ENCODE measurements around the gene EPC1.

DNA sequence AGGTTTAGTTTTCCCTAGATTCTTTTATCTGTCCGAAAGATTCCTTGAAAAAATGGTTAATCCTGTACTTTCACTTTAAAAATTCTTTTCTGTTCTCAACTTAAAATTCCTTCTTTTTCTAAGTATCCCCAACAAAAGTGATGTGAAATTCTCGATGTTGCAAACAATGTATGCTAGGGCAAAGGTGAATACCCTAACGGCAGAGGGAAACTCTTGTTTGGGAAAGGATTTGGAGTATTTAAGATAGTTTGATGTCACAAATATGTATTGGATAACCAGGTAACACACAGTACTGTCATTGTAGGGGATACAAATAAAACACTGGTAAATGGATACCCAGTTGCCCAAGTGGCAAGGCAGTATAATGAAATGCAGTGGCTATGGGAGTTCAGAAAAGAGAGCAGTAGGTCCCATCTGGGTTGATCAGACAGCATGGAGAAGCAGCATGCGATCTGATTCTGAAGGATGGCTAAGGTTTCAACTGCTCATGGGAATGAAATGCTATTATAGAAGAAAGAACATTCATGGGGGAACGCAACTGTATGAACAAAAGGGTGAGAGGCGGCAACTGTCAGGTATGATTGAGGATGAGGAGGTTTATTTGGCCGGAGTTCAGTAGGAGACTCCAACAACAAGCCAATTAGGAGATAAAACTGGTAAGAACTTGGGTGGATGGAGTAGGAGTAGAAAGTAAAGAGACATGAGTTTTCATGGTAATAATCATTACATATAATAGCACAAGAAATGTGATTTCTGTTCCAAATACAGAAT lies 3.2 kb upstream of the EPC1 start:
- TF ChIP-seq YY1 (IDR thresholded peaks at IDR 0.05; ENCODE audit: low read depth) (no peak), TAF1 (IDR thresholded peaks at IDR 0.05; ENCODE audit: low read depth) (no peak), ZBTB7A (IDR thresholded peaks at IDR 0.05; ENCODE audit: low read depth) (no peak), FOXM1 (IDR thresholded peaks at IDR 0.05; ENCODE audit: borderline replicate concordance, low read depth) (no peak), EGR1 (IDR thresholded peaks at IDR 0.05) (no peak)
- TF ChIP-seq, protein P1, sequence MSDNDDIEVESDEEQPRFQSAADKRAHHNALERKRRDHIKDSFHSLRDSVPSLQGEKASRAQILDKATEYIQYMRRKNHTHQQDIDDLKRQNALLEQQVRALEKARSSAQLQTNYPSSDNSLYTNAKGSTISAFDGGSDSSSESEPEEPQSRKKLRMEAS (IDR thresholded peaks at IDR 0.05) = no peak
- TF ChIP-seq, protein P2, sequence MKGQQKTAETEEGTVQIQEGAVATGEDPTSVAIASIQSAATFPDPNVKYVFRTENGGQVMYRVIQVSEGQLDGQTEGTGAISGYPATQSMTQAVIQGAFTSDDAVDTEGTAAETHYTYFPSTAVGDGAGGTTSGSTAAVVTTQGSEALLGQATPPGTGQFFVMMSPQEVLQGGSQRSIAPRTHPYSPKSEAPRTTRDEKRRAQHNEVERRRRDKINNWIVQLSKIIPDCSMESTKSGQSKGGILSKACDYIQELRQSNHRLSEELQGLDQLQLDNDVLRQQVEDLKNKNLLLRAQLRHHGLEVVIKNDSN (IDR thresholded peaks at IDR 0.05) = no peak
- TF ChIP-seq, protein P3, sequence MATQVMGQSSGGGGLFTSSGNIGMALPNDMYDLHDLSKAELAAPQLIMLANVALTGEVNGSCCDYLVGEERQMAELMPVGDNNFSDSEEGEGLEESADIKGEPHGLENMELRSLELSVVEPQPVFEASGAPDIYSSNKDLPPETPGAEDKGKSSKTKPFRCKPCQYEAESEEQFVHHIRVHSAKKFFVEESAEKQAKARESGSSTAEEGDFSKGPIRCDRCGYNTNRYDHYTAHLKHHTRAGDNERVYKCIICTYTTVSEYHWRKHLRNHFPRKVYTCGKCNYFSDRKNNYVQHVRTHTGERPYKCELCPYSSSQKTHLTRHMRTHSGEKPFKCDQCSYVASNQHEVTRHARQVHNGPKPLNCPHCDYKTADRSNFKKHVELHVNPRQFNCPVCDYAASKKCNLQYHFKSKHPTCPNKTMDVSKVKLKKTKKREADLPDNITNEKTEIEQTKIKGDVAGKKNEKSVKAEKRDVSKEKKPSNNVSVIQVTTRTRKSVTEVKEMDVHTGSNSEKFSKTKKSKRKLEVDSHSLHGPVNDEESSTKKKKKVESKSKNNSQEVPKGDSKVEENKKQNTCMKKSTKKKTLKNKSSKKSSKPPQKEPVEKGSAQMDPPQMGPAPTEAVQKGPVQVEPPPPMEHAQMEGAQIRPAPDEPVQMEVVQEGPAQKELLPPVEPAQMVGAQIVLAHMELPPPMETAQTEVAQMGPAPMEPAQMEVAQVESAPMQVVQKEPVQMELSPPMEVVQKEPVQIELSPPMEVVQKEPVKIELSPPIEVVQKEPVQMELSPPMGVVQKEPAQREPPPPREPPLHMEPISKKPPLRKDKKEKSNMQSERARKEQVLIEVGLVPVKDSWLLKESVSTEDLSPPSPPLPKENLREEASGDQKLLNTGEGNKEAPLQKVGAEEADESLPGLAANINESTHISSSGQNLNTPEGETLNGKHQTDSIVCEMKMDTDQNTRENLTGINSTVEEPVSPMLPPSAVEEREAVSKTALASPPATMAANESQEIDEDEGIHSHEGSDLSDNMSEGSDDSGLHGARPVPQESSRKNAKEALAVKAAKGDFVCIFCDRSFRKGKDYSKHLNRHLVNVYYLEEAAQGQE (IDR thresholded peaks at IDR 0.05; ENCODE audit: low read depth) = no peak
